Cerebellar nuclear complex (tissue), 1 donor: Measurements from ENCODE around the gene ZNF280D.

ENCODE experiments used
- DNase-seq, 2 experiments: peaks; one replicate each; lab custom pipeline; 2025; lab: John Stamatoyannopoulos, UW

The ZNF280D gene

DNA sequence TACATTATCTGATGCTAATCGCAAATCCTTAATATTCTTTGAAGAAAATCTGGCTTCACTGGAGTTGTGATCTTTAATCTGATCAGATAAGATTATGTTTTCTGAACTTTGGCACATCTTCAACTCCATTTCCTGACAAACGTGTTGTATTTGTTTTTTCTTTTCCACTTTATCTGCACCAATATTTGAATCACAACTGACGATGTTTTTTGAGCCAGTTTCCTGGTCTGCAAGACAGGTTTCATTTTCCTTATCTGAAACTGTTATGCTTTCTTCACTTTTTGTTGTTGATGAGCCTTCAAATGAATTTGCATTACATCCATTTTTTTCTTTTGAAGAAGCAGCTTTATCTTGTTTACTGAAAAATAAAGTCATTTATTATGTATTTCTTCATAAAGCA lies 101.5 kb downstream of the ZNF280D start:
- DNase-seq = no peak

- no peak for DNase-seq
These were observed 104.3 kb downstream of the ZNF280D start for GRCh38 chr15:56628893-56629532.

GRCh38 chr15:56619887-56620286 lies 113.4 kb downstream of the ZNF280D start:
- DNase-seq = no peak

DNA sequence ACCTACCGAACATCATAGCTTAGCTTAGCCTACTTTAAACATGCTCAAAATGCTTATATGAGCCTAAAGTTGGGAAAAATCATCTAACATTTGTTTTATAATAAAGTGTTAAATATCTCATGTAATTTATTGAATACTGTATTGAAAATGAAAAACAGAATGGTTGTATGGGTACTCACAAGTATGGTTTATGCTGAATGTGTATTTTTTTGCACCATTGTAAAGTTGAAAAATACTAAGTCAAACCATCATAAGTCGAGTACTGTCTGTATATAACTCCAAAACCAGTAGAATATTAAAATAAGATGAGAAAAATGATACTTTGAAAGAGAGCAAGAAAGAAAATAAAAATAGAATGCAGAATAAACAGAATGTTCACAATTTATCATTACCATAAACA lies 115.7 kb downstream of the ZNF280D start:
- no peak for DNase-seq

GRCh38 chr15:56616551-56616950 lies 116.8 kb downstream of the ZNF280D start:
- DNase-seq = no peak

DNA sequence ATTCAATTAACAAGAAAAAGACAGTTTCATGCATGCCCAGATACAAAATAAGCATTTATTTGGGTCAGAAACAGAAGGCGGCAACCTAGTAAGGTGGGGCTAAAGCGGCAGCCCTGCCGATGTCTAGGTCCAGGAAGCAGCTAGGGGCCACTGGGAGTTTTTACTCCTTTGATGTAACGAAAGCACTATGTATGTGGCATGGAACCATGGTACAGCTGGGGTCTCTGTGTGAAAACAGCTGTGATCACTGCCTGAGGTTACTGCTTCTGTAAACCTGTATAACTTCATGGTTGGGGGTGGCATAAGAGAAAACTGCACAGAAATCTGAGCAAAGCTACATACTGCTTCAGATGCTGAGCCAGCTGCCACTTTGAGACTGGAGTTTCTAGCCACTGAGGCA lies 119.5 kb downstream of the ZNF280D start:
- DNase-seq = no peak

DNA sequence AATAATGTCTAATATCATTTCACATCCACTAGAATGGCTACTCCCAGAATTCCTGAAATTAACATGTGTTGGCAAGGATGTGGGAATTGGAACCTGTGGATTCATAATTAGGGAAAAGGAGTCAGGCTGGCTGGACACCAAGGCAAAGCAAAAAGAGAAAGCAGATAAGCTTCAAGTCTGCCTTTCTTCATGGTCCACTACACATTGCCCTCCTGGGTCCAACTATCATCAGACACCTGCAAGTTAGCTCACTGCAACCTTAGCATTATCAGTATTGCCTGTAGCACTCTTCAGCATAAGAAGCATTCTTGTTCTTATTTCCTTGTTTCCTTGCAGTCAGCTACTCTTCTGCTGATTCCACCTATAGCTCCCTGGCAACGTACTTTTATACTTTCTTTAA lies 124.3 kb downstream of the ZNF280D start:
- no peak for DNase-seq

DNA sequence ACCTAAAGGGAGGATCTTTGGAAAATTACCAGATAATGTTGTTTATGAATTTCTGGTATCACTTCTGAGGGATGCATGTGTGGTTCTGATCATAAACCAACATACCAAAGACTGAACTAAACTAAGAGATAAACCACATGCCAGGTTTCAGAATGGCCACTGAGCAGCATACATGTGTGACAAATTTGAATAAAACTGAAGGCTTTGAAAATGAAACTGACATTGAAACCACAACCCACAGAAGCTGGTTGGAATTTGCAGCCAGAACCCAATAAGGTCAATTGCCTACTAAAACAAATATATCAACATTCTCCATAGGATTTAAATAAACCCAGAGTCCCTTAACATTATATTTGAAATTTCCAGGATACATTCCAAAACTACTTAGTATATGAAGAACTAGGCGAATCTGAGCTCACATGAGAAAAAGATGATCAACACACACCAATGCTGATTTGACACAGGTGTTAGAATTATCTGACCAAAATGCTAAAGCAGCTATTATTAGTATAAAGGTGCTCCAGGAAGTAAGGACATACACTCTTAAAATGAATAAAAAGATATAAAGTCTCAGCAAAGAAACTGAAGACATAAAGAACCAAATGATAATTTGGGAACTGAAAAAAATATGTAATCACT lies 125.0 kb downstream of the ZNF280D start:
- no peak for DNase-seq

DNA sequence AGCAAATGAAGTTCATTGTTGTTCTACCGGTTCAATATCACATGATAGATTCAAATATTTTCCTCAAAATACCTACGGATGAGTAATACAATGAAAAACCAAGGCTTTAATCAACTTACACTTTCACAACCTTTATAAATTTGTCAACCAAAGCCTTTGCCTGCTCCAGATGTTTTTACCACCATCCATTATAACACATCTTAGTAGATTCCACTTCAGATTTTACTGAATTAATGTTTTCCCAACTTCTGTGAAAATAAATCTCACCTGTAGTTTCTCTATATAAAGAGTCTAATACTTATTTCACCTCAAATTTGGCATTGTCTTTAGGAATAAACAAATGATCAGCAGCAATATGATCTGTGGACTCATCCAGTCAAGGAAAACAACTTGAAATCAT lies 131.1 kb downstream of the ZNF280D start:
- no peak for DNase-seq

DNA sequence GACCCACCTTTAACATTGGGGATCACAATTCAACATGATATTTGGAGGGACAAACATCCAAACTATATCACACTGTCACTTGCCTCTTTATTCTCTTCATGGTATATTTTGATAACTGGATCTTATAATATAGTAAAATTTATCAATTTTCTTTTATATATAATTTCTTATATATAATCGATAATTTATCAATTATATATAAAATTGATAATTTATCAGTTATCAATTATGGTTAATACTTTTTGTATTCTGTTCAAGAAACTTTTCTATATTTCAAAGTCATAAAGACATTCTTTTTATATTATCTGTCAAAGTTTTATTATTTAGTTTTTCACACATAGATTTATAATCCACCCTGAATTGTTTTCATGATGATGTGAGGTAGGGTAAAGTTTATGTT lies 132.9 kb downstream of the ZNF280D start:
- DNase-seq = no peak

GRCh38 chr15:56598991-56599390 lies 134.3 kb downstream of the ZNF280D start:
- DNase-seq = no peak

DNA sequence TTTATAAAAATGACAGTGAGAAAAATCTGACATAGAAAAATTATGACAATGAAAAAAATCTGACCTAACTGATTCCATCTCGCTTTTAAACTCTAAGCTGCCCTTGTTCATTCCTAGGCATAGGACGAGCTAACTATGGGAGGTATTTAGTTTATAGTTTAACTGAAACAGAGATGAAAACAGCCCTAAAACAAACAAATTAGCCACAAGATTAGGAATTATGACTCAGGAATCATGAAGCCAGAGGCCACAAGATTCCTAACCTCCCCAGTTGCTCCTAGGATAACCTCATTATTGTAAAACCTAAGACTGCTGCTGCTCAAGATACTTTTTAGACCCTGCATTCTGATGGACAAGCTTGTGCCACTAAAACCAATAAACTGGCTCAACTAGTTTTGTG lies 145.6 kb downstream of the ZNF280D start:
- no peak for DNase-seq

DNA sequence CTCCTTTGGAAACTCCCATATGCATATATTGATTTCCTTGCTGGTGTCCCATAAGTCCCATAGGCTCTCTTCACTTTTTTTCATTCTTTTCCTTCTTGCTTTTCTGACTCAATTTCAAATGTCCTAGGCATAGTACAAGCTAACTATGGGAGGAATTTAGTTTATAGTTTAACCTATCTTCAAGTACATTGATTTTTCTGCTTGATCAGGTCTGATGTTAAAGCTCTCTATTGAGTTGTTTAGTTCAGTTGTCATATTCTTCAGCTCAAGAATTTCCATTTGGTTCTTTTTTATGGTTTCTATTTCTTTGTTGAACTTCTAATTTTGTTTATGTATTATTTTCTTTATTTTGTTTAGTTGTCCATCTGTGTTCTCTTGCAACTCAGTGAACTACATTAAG lies 147.1 kb downstream of the ZNF280D start:
- DNase-seq = no peak

- no peak for DNase-seq
These were observed 150.5 kb downstream of the ZNF280D start for GRCh38 chr15:56582785-56583184.
